Esophagus muscularis mucosa (tissue), 4 donors: ENCODE measurements around the gene DOCK3.

Experiments used
- CTCF ChIP-seq, 3 experiments: fragments of 200-600 bp in 2 of 3; fragments of 450-650 bp in 1 of 3; sonication (generic) in 2 of 3; IDR thresholded peaks; one replicate each; pipeline ENCODE4 v1.5.1; 2017 to 2019; ENCODE audit warnings: antibody characterized with exemption in 3 of 3, mild to moderate bottlenecking in 2 of 3, moderate library complexity in 1 of 3
- EP300 ChIP-seq: sonication (generic); formaldehyde crosslinking; IDR thresholded peaks from one replicate; pipeline ENCODE4 v1.6.1; 2017; ENCODE audit warnings: antibody characterized with exemption
- POLR2A ChIP-seq: fragments of 450-650 bp; IDR thresholded peaks from one replicate; pipeline ENCODE4 v1.6.1; 2017; ENCODE audit warnings: antibody characterized with exemption, moderate library complexity, mild to moderate bottlenecking, low read depth
- POLR2AphosphoS5 ChIP-seq, 2 donors: sonication (generic); formaldehyde crosslinking; IDR thresholded peaks; one replicate each; pipeline ENCODE4 v1.6.1; 2017; ENCODE audit warnings: antibody characterized with exemption in 2 of 2

GRCh38 chr3:51257870-51258269, 583.1 kb downstream of the DOCK3 start:
- TF ChIP-seq CTCF (IDR thresholded peaks at IDR 0.05) (no peak), POLR2A (no peak), POLR2AphosphoS5 (IDR thresholded peaks at IDR 0.05) (no peak), EP300 (no peak)
